Stimulated activated CD4-positive, alpha-beta T cell treated with anti-CD3 and anti-CD28 coated beads, Interleukin-1b, Interleukin-23, amount 100 ng/mL, for 24 hours (primary cell): ENCODE results near the gene TAF11L14.
"Not testable (repeated sequence)": the region's sequence is repeated elsewhere in the genome, so short reads cannot be mapped to it uniquely, and the experiment has no call there.

Experiments used
- DNase-seq, 4 experiments: peaks; one replicate each; pipeline ENCODE4 v3.0.0-alpha.2; 2020; ENCODE audit warnings: low read depth in 4 of 4, low spot score in 1 of 4

TAF11L14 gene

DNA sequence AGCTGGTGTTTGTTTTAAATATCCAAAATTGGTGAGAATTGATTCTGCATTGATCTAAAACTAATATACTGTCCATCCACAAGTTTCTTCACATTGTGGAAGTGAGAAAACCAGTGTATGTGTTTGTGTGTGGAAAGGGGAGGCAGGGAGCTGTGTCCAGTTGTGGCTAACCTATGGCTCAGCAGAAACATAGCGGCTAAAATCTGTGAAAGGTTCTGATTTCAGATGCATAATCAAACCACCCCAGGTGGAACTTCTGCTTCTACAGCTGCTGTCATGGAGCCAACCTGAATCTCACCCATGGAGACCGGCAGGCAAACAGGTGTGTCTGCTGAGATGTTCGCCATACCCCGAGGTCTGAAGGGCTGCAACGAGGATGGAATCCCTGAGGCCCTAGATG lies at the start of gene TAF11L14:
TSS of gene TAF11L14 (plus strand) at position 301 of the 400 bp plus-strand sequence.
- no peak for DNase-seq

DNA sequence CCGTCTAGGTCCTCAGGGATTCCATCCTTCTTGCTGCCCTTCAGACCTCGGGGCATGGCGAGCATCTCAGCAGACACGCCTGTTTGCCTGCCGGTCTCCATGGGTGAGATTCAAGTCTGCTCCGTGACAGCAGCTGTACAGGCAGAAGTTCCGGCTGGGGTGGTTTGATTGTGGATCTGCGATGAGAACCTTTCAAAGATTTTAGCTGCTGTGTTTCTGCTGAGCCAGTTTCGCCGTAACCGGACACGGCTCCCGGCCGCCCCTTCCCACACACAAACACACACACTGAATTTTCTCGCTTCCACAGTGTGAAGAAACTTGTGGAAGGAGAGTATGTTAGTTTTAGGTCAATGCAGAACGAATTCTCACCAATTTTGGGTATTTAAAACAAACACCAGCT lies 48.6 kb upstream of the TAF11L14 start, which contains the start of gene TAF11L7:
TSS of gene TAF11L7 (minus strand) at position 101 of the 400 bp plus-strand sequence.
- not testable (repeated sequence) for DNase-seq

DNA sequence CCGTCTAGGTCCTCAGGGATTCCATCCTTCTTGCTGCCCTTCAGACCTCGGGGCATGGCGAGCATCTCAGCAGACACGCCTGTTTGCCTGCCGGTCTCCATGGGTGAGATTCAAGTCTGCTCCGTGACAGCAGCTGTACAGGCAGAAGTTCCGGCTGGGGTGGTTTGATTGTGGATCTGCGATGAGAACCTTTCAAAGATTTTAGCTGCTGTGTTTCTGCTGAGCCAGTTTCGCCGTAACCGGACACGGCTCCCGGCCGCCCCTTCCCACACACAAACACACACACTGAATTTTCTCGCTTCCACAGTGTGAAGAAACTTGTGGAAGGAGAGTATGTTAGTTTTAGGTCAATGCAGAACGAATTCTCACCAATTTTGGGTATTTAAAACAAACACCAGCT lies 43.4 kb upstream of the TAF11L14 start, which contains the start of gene TAF11L8:
TSS of gene TAF11L8 (minus strand) at position 101 of the 400 bp plus-strand sequence.
- not testable (repeated sequence) for DNase-seq

DNA sequence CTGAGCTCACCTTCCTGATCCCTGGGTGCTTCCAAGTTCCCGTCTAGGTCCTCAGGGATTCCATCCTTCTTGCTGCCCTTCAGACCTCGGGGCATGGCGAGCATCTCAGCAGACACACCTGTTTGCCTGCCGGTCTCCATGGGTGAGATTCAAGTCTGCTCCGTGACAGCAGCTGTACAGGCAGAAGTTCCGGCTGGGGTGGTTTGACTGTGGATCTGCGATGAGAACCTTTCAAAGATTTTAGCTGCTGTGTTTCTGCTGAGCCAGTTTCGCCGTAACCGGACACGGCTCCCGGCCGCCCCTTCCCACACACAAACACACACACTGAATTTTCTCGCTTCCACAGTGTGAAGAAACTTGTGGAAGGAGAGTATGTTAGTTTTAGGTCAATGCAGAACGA lies 40.0 kb upstream of the TAF11L14 start, which contains the start of gene TAF11L9:
TSS of gene TAF11L9 (minus strand) at position 140 of the 400 bp plus-strand sequence.
- not testable (repeated sequence) for DNase-seq

DNA sequence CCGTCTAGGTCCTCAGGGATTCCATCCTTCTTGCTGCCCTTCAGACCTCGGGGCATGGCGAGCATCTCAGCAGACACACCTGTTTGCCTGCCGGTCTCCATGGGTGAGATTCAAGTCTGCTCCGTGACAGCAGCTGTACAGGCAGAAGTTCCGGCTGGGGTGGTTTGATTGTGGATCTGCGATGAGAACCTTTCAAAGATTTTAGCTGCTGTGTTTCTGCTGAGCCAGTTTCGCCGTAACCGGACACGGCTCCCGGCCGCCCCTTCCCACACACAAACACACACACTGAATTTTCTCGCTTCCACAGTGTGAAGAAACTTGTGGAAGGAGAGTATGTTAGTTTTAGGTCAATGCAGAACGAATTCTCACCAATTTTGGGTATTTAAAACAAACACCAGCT lies 36.5 kb upstream of the TAF11L14 start, which contains the start of gene TAF11L10:
TSS of gene TAF11L10 (minus strand) at position 101 of the 400 bp plus-strand sequence.
- DNase-seq = not testable (repeated sequence)

DNA sequence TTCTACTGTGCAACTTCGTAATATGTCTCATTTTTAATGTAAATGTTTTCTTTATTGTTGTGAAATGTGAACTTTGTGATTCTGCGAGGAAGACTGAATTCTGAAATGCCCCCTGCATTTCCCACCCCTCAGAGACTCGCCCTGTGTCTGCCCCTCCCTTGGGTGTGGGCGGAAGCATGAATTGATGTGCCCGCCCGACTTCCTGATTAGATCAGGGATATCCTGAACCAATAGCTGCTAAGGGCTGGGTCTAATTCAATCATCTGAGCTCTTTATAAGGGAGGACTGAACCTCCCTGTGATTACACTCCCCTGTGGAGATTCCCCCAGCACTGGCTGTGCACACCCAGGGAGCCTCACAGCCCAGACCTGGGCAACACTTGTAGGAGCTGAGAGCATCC lies 30.4 kb upstream of the TAF11L14 start, which contains the start of gene TAF11L11:
TSS of gene TAF11L11 (plus strand) at position 304 of the 400 bp plus-strand sequence.
- not testable (repeated sequence) for DNase-seq

DNA sequence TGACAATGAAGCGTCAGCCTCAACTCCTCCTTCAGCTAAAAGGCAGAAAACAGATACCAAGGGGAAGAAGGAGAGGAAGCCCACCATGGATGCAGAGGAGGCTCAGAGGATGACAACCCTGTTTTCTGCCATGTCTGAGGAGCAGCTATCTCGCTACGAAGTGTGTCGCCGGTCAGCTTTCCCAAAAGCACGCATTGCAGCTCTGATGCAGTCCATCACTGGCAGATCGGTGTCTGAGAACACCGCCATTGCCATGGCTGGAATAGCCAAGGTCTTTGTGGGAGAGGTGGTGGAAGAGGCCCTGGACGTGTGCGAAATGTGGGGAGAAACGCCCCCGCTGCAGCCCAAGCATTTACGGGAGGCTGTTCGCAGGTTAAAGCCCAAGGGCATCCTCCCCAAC lies 29.3 kb upstream of the TAF11L14 start:
- no peak for DNase-seq

DNA sequence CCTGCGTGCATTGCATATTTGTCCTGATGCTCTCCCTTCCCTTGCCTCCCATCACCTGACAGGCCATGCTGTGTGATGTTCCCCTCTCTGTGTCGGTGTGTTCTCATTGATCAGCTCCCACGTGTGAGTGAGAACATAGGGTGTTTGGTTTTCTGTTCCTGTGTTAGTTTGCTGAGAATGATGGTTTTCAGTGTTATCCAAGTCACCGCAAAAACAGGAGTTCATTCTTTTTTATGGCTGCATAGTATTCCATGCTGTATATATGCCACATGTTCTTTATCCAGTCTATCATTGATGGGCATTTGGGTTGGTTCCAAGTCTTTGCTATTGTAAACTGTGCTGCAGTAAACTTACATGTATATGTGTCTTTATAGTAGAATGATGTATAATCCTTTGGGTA lies 26.8 kb upstream of the TAF11L14 start:
- not testable (repeated sequence) for DNase-seq

DNA sequence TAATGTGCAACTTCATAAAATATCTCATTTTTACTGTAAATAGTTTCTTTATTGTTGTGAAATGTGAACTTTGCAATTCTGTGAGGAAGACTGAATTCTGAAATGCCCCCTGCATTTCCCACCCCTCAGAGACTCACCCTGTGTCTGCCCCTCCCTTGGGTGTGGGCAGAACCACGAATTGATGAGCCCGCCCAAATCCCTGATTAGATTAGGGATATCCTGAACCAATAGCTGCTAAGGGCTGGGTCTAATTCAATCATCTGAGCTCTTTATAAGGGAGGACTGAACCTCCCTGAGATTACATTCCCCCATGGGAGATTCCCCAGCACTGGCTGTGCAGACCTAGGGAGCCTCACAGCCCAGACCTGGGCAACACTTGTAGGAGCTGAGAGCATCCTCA lies 24.2 kb upstream of the TAF11L14 start, which contains the start of gene TAF11L12:
TSS of gene TAF11L12 (plus strand) at position 301 of the 400 bp plus-strand sequence.
- DNase-seq = not testable (repeated sequence)

DNA sequence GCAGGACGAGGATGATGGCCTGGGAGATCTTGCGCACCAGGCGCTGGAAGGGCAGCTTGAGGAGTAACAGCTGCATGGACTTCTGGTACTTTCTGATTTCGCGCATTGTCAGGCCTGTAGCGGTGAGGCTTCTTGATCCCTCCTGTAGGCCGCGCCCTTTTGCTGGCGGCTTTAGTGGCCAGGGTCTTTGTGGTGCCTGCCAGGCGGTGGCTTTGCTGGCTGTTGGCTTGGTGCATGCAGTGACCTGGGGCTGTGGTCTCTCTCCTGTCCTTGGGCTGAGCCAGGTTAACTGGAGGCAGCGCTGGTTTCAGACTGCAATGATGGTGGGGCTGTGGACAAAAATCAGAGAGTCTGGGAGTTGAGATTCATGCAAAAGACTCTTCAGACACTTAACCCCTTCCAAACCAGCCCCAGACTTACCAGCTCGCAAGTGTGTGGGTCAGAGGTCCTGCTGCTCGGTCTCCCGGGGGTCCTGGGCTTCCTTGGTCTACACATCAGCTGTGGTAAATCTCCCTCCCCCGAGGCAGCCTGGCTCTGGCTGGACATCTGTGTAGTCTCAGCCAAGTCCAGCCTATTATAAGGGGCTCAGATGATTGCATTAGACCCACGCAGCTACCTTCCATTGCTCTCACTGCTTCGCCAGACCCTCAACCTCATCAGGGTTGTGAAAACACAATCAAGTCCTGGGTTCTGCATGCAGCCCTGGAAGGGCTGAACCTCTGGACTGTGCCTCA lies 19.2 kb upstream of the TAF11L14 start:
- DNase-seq = no peak

DNA sequence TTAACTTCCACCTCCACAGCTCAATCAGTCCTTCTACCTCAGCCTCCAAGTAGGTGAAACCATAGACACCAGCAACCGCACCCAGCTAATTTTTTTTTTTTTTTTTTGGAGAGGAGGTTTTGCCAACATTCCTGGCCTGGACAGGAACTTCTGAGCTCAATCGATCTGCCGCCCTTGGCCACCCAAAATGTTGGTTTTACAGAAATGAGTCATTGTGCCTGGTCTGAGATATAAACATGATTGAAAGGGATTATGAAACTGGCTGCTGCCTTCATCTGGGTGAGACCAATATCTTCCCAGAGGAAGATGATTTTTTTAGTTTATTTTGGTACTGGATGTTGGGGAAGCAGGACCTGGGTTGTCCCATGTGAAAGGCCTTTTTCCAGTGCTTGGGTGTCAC lies 14.9 kb upstream of the TAF11L14 start:
- no peak for DNase-seq

DNA sequence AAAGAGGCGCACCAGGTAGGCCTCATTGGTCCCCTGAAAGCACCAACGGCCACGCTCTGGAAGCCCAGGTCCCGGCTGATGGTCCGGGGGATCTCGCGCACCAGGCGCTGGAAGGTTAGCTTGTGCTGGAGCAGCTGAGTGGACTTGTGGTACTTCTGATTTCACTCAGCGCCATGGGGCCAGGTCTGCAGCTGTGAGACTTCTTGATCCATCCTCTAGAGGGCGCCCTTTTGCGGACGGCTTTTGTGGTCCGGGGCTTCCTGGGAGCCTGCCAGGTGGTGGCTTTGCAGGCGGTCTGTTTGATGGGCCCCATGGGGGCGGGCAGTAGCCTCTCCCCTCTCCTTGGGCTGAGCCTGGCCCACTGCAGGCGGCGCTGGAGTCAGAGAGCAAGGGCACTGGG lies 13.6 kb upstream of the TAF11L14 start:
- no peak for DNase-seq

DNA sequence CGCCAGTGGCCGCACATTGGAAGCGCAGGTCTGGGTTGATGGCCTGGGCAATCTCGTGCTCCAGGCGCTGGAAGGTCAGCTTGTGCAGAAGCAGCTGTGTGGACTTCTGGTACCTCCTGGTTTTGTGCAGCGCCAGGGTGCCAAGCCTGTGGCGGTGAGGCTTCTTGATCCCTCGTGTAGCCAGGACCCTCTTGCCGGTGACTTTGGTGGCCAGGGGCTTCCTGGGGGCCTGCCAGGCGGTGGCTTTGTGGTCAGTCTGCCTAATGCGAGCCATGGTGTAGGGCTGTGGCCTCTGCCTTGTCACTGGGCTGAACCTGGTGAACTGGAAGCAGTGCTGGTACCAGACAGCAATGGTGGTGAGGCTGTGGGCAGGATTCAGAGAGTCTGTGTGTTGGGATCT lies 8.6 kb upstream of the TAF11L14 start:
- DNase-seq = no peak

DNA sequence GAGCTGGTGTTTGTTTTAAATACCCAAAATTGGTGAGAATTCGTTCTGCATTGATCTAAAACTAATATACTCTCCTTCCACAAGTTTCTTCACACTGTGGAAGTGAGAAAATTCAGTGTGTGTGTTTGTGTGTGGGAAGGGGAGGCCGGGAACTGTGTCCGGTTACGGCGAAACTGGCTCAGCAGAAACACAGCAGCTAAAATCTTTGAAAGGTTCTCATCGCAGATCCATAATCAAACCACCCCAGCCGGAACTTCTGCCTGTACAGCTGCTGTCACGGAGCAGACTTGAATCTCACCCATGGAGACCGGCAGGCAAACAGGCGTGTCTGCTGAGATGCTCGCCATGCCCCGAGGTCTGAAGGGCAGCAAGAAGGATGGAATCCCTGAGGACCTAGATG lies 2.5 kb upstream of the TAF11L14 start, which contains the start of gene TAF11L13:
TSS of gene TAF11L13 (plus strand) at position 301 of the 400 bp plus-strand sequence.
- DNase-seq = not testable (repeated sequence)

DNA sequence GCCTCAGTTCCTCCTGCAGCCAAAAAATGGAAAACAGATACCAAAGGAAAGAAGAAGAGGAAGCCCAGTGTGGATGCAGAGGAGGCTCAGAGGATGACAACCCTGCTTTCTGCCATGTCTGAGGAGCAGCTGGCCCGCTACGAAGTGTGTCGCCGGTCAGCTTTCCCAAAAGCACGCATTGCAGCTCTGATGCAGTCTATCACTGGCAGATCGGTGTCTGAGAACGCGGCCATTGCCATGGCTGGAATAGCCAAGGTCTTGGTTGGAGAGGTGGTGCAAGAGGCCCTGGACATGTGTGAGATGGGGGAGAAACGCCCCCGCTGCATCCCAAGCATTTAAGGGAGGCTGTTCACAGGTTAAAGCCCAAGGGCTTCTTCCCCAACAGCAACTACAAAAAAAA lies 15.0 kb downstream of the TAF11L14 start:
- not testable (repeated sequence) for DNase-seq

DNA sequence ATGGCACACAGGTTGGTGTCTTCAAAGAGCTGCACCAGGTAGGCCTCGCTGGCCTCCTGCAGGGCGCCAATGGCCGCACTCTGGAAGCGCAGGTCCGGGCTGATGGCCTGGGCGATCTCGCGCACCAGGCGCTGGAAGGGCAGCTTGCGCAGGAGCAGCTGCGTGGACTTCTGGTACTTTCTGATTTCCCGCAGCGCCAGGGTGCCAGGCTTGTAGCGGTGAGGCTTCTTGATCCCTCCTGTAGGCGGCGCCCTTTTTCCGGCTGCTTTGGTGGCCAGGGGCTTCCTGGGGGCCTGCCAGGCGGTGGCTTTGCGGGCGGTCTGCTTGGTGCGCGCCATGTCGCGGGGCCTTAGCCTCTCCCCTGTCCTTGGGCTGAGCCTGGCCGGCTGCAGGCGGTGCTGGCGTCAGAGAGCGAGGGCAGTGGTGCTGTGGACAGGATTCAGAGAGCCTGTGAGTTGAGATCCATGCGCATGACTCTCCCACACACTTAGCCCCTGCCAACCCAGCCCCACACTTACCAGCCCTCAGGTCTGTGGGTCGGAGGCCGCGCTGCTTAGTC lies 21.0 kb downstream of the TAF11L14 start:
- DNase-seq = not testable (repeated sequence)

DNA sequence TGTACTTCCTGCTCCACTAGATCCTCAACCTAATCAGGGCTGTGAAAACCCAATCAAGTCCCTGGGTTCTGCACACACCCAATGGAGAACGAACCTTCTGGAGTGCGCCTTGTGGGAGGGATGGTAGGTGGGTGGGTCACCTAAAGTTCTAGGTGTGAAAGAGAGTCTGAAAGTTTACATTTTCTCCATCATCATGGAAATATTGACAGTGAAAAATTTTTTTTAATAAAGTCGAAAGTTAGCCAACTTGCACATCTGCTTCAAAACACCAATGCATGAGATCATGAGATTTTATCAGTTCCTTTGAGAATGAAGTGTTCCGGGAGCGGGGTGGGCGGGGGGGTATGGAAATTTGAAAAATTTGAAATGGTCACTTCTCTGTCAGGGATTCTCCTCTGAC lies 21.7 kb downstream of the TAF11L14 start:
- DNase-seq = no peak

DNA sequence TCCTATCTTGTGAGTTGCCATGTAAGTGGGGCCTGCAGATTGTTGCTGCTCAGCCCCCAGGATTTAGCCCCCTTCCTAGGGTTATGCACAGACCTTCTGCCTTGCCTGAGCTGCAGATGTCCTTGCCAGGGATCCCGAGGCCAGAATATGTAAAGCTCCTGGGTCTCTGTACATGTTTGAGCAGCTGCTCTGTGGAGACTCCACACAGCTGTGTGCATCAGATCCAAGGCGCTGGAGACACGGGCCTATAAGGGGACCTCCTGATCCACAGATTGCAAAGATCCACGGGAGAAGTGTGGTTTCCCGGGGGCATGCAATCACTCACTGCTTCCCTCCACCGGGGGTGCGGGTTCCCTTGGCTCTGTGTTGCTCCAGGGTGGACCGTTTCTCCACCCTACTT lies 28.9 kb downstream of the TAF11L14 start:
- no peak for DNase-seq

DNA sequence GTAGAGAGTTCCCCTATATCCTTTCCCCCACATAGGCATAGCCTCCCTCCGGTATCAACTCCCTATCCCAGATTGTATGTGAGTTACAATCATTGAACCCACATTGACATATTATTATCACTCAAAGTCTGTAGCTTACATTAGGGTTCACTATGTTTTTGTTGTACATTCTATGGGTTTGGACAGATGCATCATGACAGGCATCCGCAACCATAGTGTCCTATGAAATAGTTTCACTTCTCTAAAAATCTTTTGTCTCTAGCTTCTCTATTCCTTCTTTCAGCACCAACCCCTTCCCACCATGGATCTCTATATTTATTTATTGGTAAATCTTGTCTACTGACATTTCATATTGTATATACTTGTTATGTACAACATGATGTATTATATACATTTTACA lies 31.6 kb downstream of the TAF11L14 start:
- DNase-seq = no peak

DNA sequence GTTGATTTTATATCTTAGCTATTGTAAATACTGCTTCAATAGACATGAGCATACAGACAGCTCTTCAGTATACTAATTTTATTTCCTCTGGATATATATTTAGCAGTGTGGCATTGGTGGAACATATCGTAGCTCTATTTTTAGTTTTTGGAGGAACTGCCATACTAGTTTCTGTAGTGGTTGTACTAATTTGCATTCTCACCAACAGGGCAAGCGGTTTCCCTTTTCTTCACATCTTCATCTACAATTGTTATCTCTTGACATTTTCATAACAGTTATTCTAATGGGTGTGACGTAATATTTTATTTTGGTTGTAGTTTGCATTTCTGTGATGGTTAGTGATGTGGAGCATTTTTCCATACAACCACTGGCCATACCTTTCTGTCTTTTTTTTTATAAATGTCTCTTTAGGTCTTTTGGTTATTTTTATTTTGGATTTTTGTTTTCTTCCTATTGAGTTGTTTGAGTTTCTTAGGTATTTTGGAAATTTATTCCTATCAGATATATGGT lies 32.5 kb downstream of the TAF11L14 start:
- no peak for DNase-seq

DNA sequence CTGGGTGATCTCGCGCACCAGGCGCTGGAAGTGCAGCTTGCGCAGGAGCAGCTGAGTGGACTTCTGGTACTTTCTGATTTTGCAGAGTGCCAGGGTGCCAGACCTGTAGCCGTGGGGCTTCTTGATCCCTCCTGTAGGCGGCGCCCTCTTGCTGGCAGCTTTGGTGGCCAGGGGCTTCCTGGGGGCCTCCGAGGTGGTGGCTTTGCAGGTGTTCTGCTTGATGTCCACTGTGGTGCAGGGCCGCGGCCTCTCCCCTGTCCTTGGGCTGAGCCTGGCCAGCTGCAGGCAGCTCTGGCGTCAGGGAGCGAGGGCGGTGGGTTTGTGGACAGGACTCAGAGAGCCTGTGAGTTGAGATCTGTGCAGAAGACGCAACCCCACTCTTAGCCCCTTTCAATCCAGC lies 36.1 kb downstream of the TAF11L14 start:
- DNase-seq = no peak
